ENCODE data around the gene CAMTA1. TPM values are rescaled to one million over a fixed set of nuclear protein-coding genes. Genes with fewer than 3 reads are reported as not detected.

Gene CAMTA1
- total RNA-seq, 1 donor from 2014 or later, result 62.9 TPM

DNA sequence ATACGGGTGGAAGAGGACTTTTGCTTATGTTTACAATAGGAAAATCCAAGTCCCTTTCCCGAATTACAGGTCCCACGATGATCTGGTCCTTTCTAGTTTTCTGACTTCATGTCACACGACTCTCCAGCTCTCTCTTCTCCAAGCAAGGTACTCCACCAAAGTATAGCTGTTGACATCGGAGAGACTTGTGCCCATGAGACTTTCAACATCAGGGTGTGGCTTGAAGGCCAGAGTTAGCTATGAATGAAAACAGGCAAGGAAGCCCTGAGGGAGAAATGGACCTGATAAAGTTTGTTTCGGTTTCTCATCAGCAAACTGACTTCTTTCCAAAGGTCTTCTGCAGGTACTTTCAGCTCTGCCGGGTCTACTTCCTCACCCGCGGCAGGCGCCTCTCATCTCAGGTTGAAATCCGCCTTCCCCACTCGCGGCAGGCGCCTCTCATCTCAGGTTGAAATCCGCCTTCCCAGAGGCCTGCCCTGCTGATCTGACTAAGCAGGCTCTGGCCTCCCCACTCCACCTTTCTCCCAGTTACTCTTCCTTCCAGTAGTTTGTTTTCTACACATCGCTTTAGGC lies 996.8 kb downstream of the CAMTA1 start:
- H3K27me3 ChIP-seq, result no peaks in the 10 kb centered on the region
- H3K4me3 ChIP-seq, result no peak overlapping the region
- peaks cover 11% of the 10 kb centered on the region for H3K4me1 ChIP-seq
- peak overlapping the region; percentile 96 for H3K27ac ChIP-seq
- DNase-seq (ENCODE audit: extremely low spot score in 2 of 2), result no peak
- TF ChIP-seq POLR2AphosphoS5 (IDR thresholded peaks at IDR 0.05; ENCODE audit: insufficient read depth in 1 of 2, low read depth in 1 of 2) (no peak), POLR2A (IDR thresholded peaks at IDR 0.05) (no peak)
- TF ChIP-seq, protein P1, sequence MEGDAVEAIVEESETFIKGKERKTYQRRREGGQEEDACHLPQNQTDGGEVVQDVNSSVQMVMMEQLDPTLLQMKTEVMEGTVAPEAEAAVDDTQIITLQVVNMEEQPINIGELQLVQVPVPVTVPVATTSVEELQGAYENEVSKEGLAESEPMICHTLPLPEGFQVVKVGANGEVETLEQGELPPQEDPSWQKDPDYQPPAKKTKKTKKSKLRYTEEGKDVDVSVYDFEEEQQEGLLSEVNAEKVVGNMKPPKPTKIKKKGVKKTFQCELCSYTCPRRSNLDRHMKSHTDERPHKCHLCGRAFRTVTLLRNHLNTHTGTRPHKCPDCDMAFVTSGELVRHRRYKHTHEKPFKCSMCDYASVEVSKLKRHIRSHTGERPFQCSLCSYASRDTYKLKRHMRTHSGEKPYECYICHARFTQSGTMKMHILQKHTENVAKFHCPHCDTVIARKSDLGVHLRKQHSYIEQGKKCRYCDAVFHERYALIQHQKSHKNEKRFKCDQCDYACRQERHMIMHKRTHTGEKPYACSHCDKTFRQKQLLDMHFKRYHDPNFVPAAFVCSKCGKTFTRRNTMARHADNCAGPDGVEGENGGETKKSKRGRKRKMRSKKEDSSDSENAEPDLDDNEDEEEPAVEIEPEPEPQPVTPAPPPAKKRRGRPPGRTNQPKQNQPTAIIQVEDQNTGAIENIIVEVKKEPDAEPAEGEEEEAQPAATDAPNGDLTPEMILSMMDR (IDR thresholded peaks at IDR 0.05), result no peak
- intact Hi-C loops (cut with DNase I), result no loop called here
- peaks cover 0 to 36% of the 10 kb centered on the region in 2 donors for H3K36me3 ChIP-seq
- no peaks in the 10 kb centered on the region for H3K9me3 ChIP-seq

DNA sequence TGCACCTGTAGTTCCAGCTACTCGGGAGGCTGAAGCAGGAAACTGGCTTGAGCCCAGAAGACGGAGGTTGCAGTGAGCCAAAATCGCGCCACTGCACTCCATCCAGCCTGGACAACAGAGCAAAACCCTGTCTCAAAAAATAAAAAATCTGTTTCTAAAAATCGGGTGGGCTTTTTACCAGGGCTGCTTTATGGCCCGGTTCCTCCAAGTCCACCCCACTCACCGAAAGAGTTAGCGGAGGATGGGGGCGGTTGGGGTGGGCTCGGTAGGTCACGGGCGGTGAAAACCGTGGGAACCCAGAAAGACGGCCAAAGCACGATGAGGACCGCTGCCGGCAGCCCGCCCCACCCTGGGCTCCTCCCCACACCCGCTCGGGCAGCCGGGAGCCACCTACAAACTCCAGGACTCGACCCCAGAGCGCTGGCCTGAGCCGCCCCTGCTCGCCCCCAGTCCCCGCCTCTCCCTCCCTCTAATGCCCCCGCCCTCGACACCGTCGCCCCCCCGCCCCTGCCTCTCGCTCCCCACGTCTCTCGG lies 998.0 kb downstream of the CAMTA1 start:
- Histone ChIP-seq H3K27me3 (no peaks in the 10 kb centered on the region), H3K36me3 (peaks cover 0 to 32% of the 10 kb centered on the region in 2 donors), H3K9me3 (no peaks in the 10 kb centered on the region), H3K27ac (peak overlapping the region; percentile 96), H3K4me1 (peaks cover 11% of the 10 kb centered on the region), H3K4me3 (peak overlapping the region; percentile 63 to 74)
- intact Hi-C loops (cut with DNase I), result no loop called here
- TF ChIP-seq POLR2A (IDR thresholded peaks at IDR 0.05) (no peak), POLR2AphosphoS5 (IDR thresholded peaks at IDR 0.05; ENCODE audit: insufficient read depth in 1 of 2, low read depth in 1 of 2) (peak in 1 of 2 donors; percentile 18)
- TF ChIP-seq, protein P1 (IDR thresholded peaks at IDR 0.05), result no peak
- peak in 1 of 2 donors; percentile 89 for DNase-seq (ENCODE audit: extremely low spot score in 2 of 2)

DNA sequence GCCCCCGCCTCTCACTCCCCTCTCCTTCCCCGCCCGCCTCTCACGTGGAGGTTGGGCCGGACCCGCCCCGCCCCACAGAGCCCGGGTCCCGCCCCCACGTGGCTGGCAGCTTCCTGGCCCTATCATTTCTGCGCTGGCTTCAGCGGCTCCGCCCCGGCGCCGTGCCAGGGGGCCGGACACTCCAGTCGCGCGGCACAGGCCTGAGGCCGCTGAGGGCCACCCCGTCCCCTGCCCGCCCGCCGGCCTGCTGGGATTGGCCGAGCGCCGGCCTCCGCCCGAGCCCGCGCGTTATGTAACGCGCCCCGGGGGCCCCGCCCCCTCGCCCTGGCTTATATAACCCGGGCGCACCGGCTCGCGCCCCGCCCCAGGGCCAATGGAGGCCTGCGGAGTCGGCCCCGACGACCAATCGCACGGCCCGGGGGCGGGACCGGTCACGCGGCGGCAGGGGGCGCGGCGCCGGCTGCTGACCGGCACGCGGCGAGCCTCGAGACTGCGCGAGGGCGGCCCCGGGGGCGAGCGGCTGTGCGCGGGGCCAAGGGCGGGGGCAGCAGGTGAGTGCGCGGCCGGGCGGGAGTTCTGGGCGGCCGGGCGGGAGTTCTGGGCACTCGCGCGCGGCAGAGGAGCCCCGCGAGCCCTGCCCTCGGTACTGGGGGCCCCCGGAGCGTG lies 998.7 kb downstream of the CAMTA1 start, which contains the start of gene PER3:
Gene PER3, plus strand, starts transcription at position 466 of the 666 bp plus-strand sequence. CDS start 587 bp downstream, outside the sequence.
- H3K36me3 ChIP-seq, result peaks cover 0 to 30% of the 10 kb centered on the region in 2 donors
- no peaks in the 10 kb centered on the region for H3K9me3 ChIP-seq
- peak; percentile 98 for DNase-seq (ENCODE audit: extremely low spot score in 2 of 2)
- H3K27me3 ChIP-seq, result no peaks in the 10 kb centered on the region
- peak within 1 kb of the TSS; percentile 63 to 74 for H3K4me3 ChIP-seq
- H3K27ac ChIP-seq, result peak within 1 kb of the TSS; percentile 96
- intact Hi-C loops (cut with DNase I), result no loop called here
- peaks cover 11% of the 10 kb centered on the region for H3K4me1 ChIP-seq
- TF ChIP-seq POLR2AphosphoS5 (IDR thresholded peaks at IDR 0.05; ENCODE audit: insufficient read depth in 1 of 2, low read depth in 1 of 2) (peak in 1 of 2 donors; percentile 13), POLR2A (IDR thresholded peaks at IDR 0.05) (peak in 1 of 2 donors; percentile 45)
- TF ChIP-seq, protein P1 (IDR thresholded peaks at IDR 0.05), result no peak

DNA sequence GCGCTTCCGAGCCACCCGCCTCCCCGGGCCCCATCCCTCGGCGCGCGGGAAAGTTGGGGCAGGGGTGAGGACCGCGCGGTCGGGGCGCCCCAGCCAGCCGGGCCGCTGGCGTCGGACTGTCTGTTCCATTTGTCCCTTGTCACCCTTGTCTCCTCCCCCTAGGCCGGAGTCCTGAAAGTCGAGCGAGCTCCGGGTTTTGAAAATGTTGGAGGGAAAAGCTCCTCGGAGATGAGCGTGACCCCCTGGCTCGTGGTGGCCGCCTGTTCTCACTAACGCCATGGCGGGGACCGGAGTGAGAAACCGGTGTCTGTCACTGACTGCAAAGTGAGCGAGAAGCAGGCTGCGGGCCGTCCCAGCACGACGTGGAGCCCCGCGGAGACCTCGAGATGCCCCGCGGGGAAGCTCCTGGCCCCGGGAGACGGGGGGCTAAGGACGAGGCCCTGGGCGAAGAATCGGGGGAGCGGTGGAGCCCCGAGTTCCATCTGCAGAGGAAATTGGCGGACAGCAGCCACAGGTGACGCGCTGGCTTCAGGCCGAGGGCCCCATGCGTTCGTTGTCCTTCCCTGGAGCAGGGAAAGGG lies 999.3 kb downstream of the CAMTA1 start:
- Histone ChIP-seq H3K4me3 (peak overlapping the region; percentile 63 to 74), H3K4me1 (peaks cover 11% of the 10 kb centered on the region), H3K9me3 (no peaks in the 10 kb centered on the region), H3K27ac (peak overlapping the region; percentile 95), H3K27me3 (no peaks in the 10 kb centered on the region), H3K36me3 (peaks cover 0 to 32% of the 10 kb centered on the region in 2 donors)
- TF ChIP-seq, protein P1 (IDR thresholded peaks at IDR 0.05), result no peak
- TF ChIP-seq POLR2A (IDR thresholded peaks at IDR 0.05) (no peak), POLR2AphosphoS5 (IDR thresholded peaks at IDR 0.05; ENCODE audit: insufficient read depth in 1 of 2, low read depth in 1 of 2) (peak in 1 of 2 donors; percentile 38)
- peak in 1 of 2 donors; percentile 89 for DNase-seq (ENCODE audit: extremely low spot score in 2 of 2)
- intact Hi-C loops (cut with DNase I), result no loop called here
